Esophagus muscularis mucosa (tissue), 4 donors: ENCODE measurements around the gene RPL26.

ENCODE experiments used
- EP300 ChIP-seq: sonication (generic); formaldehyde crosslinking; IDR thresholded peaks from one replicate; pipeline ENCODE4 v1.6.1; 2017; ENCODE audit warnings: antibody characterized with exemption
- POLR2A ChIP-seq: fragments of 450-650 bp; IDR thresholded peaks from one replicate; pipeline ENCODE4 v1.6.1; 2017; ENCODE audit warnings: antibody characterized with exemption, moderate library complexity, mild to moderate bottlenecking, low read depth
- POLR2AphosphoS5 ChIP-seq, 2 donors: sonication (generic); formaldehyde crosslinking; IDR thresholded peaks; one replicate each; pipeline ENCODE4 v1.6.1; 2017; ENCODE audit warnings: antibody characterized with exemption in 2 of 2
- TF ChIP-seq, protein P1 (sequence below), 3 experiments: fragments of 200-600 bp in 2 of 3; fragments of 450-650 bp in 1 of 3; sonication (generic) in 2 of 3; IDR thresholded peaks; one replicate each; pipeline ENCODE4 v1.5.1; 2017 to 2019; ENCODE audit warnings: antibody characterized with exemption in 3 of 3, mild to moderate bottlenecking in 2 of 3, moderate library complexity in 1 of 3

DNA sequence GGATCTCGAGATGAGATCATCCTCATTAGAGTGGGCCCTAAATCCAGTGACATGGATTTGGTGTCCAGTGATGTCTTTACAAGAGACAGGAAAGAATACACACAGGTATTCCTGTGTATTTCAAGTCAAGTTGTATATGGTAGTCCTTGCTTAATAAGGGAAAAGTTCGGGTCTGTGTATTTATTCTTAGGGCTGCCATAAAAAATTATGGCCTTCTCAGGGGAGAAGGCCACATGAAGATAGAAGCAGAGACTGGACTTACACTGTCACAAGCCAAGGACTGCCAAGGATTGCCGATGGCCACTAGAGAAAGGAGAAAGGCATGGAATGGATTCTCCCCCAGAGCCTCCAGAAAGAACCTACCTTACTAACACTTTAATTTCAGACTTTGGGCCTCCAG is 14.8 kb downstream of the RPL26 start:
- TF ChIP-seq POLR2A (no peak), POLR2AphosphoS5 (IDR thresholded peaks at IDR 0.05) (no peak), EP300 (no peak)
- TF ChIP-seq, protein P1, sequence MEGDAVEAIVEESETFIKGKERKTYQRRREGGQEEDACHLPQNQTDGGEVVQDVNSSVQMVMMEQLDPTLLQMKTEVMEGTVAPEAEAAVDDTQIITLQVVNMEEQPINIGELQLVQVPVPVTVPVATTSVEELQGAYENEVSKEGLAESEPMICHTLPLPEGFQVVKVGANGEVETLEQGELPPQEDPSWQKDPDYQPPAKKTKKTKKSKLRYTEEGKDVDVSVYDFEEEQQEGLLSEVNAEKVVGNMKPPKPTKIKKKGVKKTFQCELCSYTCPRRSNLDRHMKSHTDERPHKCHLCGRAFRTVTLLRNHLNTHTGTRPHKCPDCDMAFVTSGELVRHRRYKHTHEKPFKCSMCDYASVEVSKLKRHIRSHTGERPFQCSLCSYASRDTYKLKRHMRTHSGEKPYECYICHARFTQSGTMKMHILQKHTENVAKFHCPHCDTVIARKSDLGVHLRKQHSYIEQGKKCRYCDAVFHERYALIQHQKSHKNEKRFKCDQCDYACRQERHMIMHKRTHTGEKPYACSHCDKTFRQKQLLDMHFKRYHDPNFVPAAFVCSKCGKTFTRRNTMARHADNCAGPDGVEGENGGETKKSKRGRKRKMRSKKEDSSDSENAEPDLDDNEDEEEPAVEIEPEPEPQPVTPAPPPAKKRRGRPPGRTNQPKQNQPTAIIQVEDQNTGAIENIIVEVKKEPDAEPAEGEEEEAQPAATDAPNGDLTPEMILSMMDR (IDR thresholded peaks at IDR 0.05): no peak
